HG03097 (cell line): ENCODE data around the gene SYNJ2BP.
"Not testable (repeated sequence)": the region's sequence is repeated elsewhere in the genome, so short reads cannot be mapped to it uniquely, and the experiment has no call there.

Source experiments
- ATAC-seq: cut with Tn5 transposase; IDR thresholded peaks from one replicate; pipeline ENCODE4 v1.9.1; 2021; ENCODE audit not compliant: unreplicated experiment, low FRiP score

SYNJ2BP gene, protein sequence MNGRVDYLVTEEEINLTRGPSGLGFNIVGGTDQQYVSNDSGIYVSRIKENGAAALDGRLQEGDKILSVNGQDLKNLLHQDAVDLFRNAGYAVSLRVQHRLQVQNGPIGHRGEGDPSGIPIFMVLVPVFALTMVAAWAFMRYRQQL

DNA sequence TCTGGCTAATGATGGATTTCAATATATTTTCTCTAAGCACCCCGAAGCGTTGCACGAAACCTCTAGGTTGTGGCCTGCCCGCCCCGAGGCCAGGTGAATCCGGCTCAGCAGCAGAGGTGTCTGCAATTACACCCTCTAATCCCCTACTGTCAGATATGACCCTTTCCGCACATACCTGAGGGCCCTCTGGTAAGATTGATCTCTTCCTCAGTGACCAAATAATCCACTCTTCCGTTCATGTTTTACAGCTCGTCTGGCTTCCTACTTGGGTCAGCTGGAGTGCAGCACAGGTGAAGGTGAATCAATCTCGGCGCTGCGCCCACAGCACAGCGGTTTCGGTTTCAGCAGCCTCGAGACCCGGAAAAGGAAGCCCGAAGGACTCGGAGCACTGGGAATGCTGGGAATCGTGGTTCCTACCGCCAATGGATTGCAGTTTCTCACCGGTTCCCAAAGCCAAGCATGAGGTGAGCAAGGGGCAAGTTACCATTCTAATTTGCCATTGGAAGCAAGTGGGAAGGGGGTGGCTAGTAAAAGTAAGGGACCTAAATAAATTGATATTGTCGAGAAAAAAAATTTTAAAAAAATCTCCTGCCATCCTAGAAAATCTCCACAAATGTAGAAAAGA is at the start of gene SYNJ2BP:
Gene SYNJ2BP (minus strand): TSS at position 366 of the 625 bp plus-strand sequence. CDS start 127 bp downstream, at position 239.
- no peak for ATAC-seq

- no peak for ATAC-seq
Measured at GRCh38 chr14:70454731-70455130, 37.8 kb upstream of the SYNJ2BP start.

GRCh38 chr14:70451874-70452273 is 35.0 kb upstream of the SYNJ2BP start, which contains the start of gene ADAM21:
Gene ADAM21, plus strand, starts transcription at chr14:70452174. Its CDS starts 5,326 bp downstream, at chr14:70457500.
- ATAC-seq: no peak

GRCh38 chr14:70448633-70449340 is 31.9 kb upstream of the SYNJ2BP start:
- no peak for ATAC-seq

GRCh38 chr14:70442750-70443149 is 25.9 kb upstream of the SYNJ2BP start:
- no peak for ATAC-seq

GRCh38 chr14:70441641-70442040 is 24.8 kb upstream of the SYNJ2BP start:
- ATAC-seq: no peak

DNA sequence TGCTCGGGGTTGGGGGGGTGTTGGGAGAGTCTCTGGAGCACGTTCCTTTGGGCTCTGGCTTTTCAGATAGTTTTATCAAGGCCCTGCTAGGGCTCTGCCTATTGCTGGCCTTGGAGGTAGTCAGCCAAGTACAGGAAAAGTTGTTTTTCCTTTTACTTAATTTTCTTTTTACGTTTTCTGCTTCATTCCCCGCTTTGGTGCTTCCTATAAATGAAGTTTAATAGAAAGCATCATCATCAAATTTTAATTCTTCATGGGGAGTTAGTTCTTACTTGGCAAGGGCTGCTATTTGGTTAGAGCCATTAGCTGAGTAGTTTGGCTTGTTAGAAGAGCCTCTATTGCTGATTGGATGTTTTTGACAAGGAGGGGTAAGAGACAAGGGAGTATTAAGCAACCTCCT is 20.0 kb upstream of the SYNJ2BP start:
- no peak for ATAC-seq

DNA sequence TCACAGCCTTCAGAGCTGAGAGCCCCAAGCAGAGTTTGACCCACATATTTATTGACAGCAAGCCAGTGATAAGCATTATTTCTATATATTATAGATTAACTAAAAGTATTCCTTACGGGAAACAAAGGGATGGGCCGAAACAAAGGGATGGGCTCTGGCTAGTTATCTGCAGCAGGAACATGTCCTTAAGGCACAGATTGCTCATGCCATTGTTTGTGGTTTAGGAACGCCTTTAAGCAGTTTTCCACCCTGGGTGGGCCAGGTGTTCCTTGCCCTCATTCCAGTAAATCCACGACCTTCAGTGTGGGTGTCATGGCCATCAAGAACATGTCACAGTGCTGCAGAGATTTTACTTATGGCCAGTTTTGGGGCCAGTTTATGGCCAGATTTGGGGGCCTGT is 9.7 kb upstream of the SYNJ2BP start:
- ATAC-seq: not testable (repeated sequence)

- ATAC-seq: no peak
Measured at GRCh38 chr14:70425354-70425753, 8.5 kb upstream of the SYNJ2BP start.

- no peak for ATAC-seq
Measured at GRCh38 chr14:70422538-70422937, 5.6 kb upstream of the SYNJ2BP start.

- ATAC-seq: not testable (repeated sequence)
Measured at GRCh38 chr14:70419270-70419931, 2.5 kb upstream of the SYNJ2BP start.

GRCh38 chr14:70416338-70416724 is 559 bp downstream of the SYNJ2BP start:
- ATAC-seq: no peak

- no peak for ATAC-seq
Measured at GRCh38 chr14:70415788-70416187, 1.1 kb downstream of the SYNJ2BP start.

DNA sequence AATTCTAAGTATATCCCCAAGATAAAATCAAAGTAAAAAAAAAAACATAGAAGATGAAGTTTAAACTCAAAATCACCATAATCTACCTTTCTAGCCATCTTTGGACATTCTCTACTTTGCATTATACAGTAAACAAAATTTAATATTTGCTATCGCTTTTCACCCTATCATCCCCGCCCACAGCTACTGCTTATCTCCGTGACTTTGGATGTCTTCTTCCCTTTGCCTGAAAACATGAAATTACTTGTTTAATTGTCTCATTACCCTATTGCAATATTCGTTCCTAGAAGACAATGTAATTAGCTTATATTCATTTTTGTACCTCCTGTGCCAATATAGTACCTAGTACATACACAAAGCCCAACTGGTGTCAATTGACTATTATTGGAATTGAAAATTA is 9.3 kb downstream of the SYNJ2BP start:
- ATAC-seq: no peak

DNA sequence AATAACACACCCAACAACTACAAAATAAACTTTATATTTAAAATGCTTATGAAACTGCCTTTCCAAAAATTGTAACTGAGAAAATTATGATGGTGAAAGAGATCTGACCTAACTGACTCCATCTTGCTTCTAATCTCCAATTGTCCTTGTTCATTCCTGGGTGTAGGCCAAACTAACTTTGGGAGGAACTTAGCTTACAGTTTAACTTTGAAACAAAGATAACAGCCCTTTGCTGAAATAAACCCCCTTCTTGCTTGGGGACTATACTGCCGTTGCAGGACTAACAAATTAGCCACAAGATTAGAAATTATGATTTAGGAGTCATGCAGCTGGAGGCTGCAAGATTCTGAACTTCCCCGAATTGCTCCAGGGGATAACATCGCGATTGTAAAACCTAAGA is 10.7 kb downstream of the SYNJ2BP start:
- ATAC-seq: not testable (repeated sequence)

DNA sequence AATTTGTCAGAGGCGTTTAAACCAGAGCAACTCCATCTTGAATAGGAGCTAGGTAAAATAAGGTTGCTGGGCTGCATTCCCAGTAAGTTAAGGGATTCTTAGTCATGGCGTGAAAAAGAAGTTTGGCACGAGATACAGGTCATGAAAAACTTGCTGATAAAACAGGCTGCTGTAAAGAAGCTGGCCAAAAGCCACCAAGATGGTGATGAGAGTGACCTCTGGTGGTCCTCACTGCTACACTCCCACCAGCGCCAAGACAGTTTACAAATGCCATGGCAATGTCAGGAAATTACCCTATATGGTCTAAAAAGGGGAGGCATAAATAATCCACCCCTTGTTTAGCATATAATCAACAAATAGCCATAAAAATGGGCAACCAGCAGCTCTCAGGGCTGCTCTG is 13.6 kb downstream of the SYNJ2BP start:
- not testable (repeated sequence) for ATAC-seq

DNA sequence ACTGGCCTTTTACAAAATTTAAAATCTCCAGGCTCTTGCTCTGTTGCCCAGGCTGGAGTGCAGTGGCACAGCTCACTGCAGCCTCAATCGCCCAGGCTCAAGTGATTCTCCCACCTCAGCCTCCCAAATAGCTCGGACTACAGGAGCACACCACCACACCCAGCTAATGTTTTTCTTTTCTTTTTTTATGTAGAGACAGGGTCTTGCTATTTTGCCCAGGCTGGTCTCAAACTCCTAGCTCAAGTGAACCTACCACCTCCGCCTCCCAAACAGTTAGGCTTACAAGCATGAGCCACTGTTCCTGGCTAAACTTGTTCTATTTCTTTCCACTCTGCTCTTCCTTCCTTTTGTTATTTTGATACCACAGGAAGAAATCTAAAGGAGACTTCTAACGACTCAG is 15.2 kb downstream of the SYNJ2BP start:
- no peak for ATAC-seq

- ATAC-seq: no peak
Measured at GRCh38 chr14:70398706-70399431, 18.0 kb downstream of the SYNJ2BP start.

DNA sequence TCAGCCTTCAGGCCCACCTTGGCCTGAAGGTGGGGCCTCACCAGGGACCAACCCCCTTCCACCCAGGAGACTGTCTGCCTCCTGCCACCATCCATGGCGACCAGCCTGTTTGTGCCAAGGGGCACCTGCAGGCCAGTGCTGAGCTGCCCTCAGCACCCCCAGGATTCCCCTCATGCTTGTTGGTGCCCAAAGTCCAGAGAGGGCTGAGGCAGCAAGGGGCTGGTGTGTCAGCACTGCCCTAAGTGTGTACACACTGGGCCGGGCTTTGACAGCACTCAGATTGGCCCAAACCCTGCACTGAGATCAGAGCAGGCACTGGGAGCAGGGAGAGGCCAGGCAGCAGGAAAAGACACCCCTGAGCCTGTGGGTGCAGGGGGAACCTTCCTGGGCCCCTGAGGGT is 18.6 kb downstream of the SYNJ2BP start:
- ATAC-seq: no peak

GRCh38 chr14:70397746-70398145 is 19.1 kb downstream of the SYNJ2BP start:
- ATAC-seq: no peak
